HG03066 (cell line): ENCODE results near the gene NT5C2.

Source experiments
- ATAC-seq: cut with Tn5 transposase; IDR thresholded peaks from one replicate; pipeline ENCODE4 v1.9.1; 2021; ENCODE audit warnings: low read depth; ENCODE audit not compliant: unreplicated experiment

NT5C2 gene

GRCh38 chr10:103096130-103096529 lies 96.9 kb downstream of the NT5C2 start:
- no peak for ATAC-seq

- ATAC-seq: no peak
Observed at GRCh38 chr10:103095005-103095404, 98.1 kb downstream of the NT5C2 start.

GRCh38 chr10:103090911-103091310 lies 102.2 kb downstream of the NT5C2 start:
- ATAC-seq: no peak

- no peak for ATAC-seq
Observed at GRCh38 chr10:103089493-103089892, 103.6 kb downstream of the NT5C2 start.

- no peak for ATAC-seq
Observed at GRCh38 chr10:103086799-103087198, 106.3 kb downstream of the NT5C2 start.

- no peak for ATAC-seq
Observed at GRCh38 chr10:103086261-103086660, 106.8 kb downstream of the NT5C2 start.

- ATAC-seq: no peak
Observed at GRCh38 chr10:103083977-103084320, 109.1 kb downstream of the NT5C2 start.

GRCh38 chr10:103083266-103083976 lies 109.7 kb downstream of the NT5C2 start:
- ATAC-seq: no peak

GRCh38 chr10:103082683-103083082 lies 110.4 kb downstream of the NT5C2 start:
- ATAC-seq: no peak

GRCh38 chr10:103080891-103081581 lies 112.0 kb downstream of the NT5C2 start:
- no peak for ATAC-seq

GRCh38 chr10:103079946-103080345 lies 113.1 kb downstream of the NT5C2 start:
- ATAC-seq: no peak

- ATAC-seq: no peak
Observed at GRCh38 chr10:103079100-103079499, 114.0 kb downstream of the NT5C2 start.

GRCh38 chr10:103078676-103079075 lies 114.4 kb downstream of the NT5C2 start:
- ATAC-seq: no peak

- no peak for ATAC-seq
Observed at GRCh38 chr10:103078309-103078615, 114.8 kb downstream of the NT5C2 start.

- ATAC-seq: no peak
Observed at GRCh38 chr10:103077491-103078308, 115.4 kb downstream of the NT5C2 start.

- no peak for ATAC-seq
Observed at GRCh38 chr10:103077020-103077419, 116.1 kb downstream of the NT5C2 start.

- no peak for ATAC-seq
Observed at GRCh38 chr10:103072891-103073290, 120.2 kb downstream of the NT5C2 start.

GRCh38 chr10:103072276-103072675 lies 120.8 kb downstream of the NT5C2 start:
- no peak for ATAC-seq

GRCh38 chr10:103069453-103070331 lies 123.4 kb downstream of the NT5C2 start:
- ATAC-seq: no peak

GRCh38 chr10:103067956-103068355 lies 125.1 kb downstream of the NT5C2 start:
- no peak for ATAC-seq

- no peak for ATAC-seq
Observed at GRCh38 chr10:103067484-103067883, 125.6 kb downstream of the NT5C2 start.
